KBM-7 (cell line): ENCODE data around the gene UFL1.

ENCODE experiments used
- DNase-seq: peaks from one replicate; pipeline ENCODE4 v3.0.0-alpha.2; 2015
- in situ Hi-C: fragments of 300-500 bp; cut with MboI; formaldehyde crosslinking; loops from 2 replicates; pipeline ENCODE4 v1.14.3; 2020; ENCODE audit warnings: low sequenced_read_pairs, low pct_unique_long_range_greater_than_20kb, mixed read lengths

The UFL1 gene

GRCh38 chr6:96563853-96564252, 42.2 kb downstream of the UFL1 start:
- no peak for DNase-seq
- in situ Hi-C loops: no loop called here

GRCh38 chr6:96570053-96570452, 48.4 kb downstream of the UFL1 start:
- in situ Hi-C loops: no loop called here
- DNase-seq: no peak

GRCh38 chr6:96571551-96571950, 49.9 kb downstream of the UFL1 start:
- in situ Hi-C loops: no loop called here
- DNase-seq: no peak

- DNase-seq: no peak
- in situ Hi-C loops: no loop called here
Observed at GRCh38 chr6:96575359-96575758, 53.8 kb downstream of the UFL1 start.

- in situ Hi-C loops: no loop called here
- no peak for DNase-seq
Observed at GRCh38 chr6:96576221-96576620, 54.6 kb downstream of the UFL1 start.

GRCh38 chr6:96582021-96582420, 60.4 kb downstream of the UFL1 start:
- DNase-seq: no peak
- in situ Hi-C loops: no loop called here

GRCh38 chr6:96582436-96582835, 60.8 kb downstream of the UFL1 start:
- no peak for DNase-seq
- in situ Hi-C loops: no loop called here

GRCh38 chr6:96604420-96604819, 82.8 kb downstream of the UFL1 start:
- in situ Hi-C loops: no loop called here
- no peak for DNase-seq
